Hepatocyte (in vitro differentiated cells): ENCODE data around the gene PCCA. TPM values are rescaled to one million over a fixed set of nuclear protein-coding genes. Genes with fewer than 3 reads are reported as not detected.
"Not testable (repeated sequence)": the region's sequence is repeated elsewhere in the genome, so short reads cannot be mapped to it uniquely, and the experiment has no call there.

Experiments used
- DNase-seq: peaks from one replicate; pipeline ENCODE4 v3.0.0-alpha.2; 2016; ENCODE audit warnings: low spot score
- H2AFZ ChIP-seq: fragments of 200-600 bp; sonication (generic); 2 replicates; pipeline ENCODE4 v1.6.0; 2016; ENCODE audit warnings: antibody characterized with exemption, mild to moderate bottlenecking
- H3K27ac ChIP-seq: fragments of 200-600 bp; sonication (generic); 2 replicates; pipeline ENCODE4 v1.5.1; 2016; ENCODE audit warnings: mild to moderate bottlenecking
- H3K27me3 ChIP-seq: fragments of 200-600 bp; sonication (generic); 2 replicates; pipeline ENCODE4 v1.6.1; 2016
- H3K36me3 ChIP-seq: fragments of 200-600 bp; sonication (generic); replicated peaks from 2 replicates; pipeline ENCODE4 v1.5.1; 2016; ENCODE audit warnings: low read depth; ENCODE audit not compliant: insufficient read depth
- H3K4me1 ChIP-seq: fragments of 200-600 bp; sonication (generic); 2 replicates; pipeline ENCODE4 v1.5.1; 2016; ENCODE audit warnings: mild to moderate bottlenecking, moderate library complexity; ENCODE audit not compliant: insufficient read depth
- H3K4me2 ChIP-seq: fragments of 200-600 bp; sonication (generic); 2 replicates; pipeline ENCODE4 v1.6.0; 2016
- H3K4me3 ChIP-seq: fragments of 200-600 bp; sonication (generic); 2 replicates; pipeline ENCODE4 v1.5.1; 2016; ENCODE audit warnings: mild to moderate bottlenecking
- H3K79me2 ChIP-seq: fragments of 200-600 bp; sonication (generic); 2 replicates; pipeline ENCODE4 v1.6.0; 2017; ENCODE audit warnings: mild to moderate bottlenecking
- H3K9me2 ChIP-seq: fragments of 200-600 bp; sonication (generic); replicated peaks from 2 replicates; pipeline ENCODE4 v1.6.0; 2017; ENCODE audit warnings: mild to moderate bottlenecking; ENCODE audit not compliant: insufficient read depth
- H3K9me3 ChIP-seq: fragments of 200-600 bp; sonication (generic); 2 replicates; pipeline ENCODE4 v1.5.1; 2016; ENCODE audit warnings: low read depth, mild to moderate bottlenecking
- H4K20me1 ChIP-seq: fragments of 200-600 bp; sonication (generic); 2 replicates; pipeline ENCODE4 v1.6.0; 2016; ENCODE audit warnings: mild to moderate bottlenecking; ENCODE audit not compliant: insufficient read depth, poor library complexity, severe bottlenecking
- EZH2 ChIP-seq: fragments of 200-600 bp; sonication (generic); IDR thresholded peaks from 2 replicates; pipeline ENCODE4 v1.6.1; 2016; ENCODE audit warnings: antibody characterized with exemption, mild to moderate bottlenecking, borderline replicate concordance
- EZH2phosphoT487 ChIP-seq: fragments of 200-600 bp; sonication (generic); IDR thresholded peaks from one replicate; pipeline ENCODE4 v1.6.1; 2018; ENCODE audit warnings: antibody characterized with exemption, mild to moderate bottlenecking, low read depth, moderate library complexity; ENCODE audit not compliant: unreplicated experiment, severe bottlenecking
- WGBS: methylation state at CpG from one replicate; pipeline ENCODE4 v1.1.6; 2016; ENCODE audit warnings: low lambda C conversion rate; ENCODE audit errors: missing lambda C conversion rate; 5-methylcytosine and 5-hydroxymethylcytosine counted together
- polyA plus RNA-seq: library from polyadenylated mRNA; unstranded; fragments of >200 nt; fragmentation: Nextera tagmentation; extraction: Ambion mirVana; gene quantifications from 2 replicates; pipeline ENCODE4 v1.2.1, GENCODE V29; 2016
- total RNA-seq: library from RNA; depleted of rRNA; stranded (reverse); fragments of >200 nt; gene quantifications from 2 replicates; pipeline ENCODE4 v1.2.3, GENCODE V29; 2014
- TF ChIP-seq, protein P1 (sequence below): fragments of 200-600 bp; sonication (generic); IDR thresholded peaks from 2 replicates; pipeline ENCODE4 v1.5.1; 2016; ENCODE audit warnings: antibody characterized with exemption, mild to moderate bottlenecking; ENCODE audit not compliant: poor library complexity

Gene PCCA
- total and polyA plus RNA-seq, 2 experiments from 2014 or later, result 23.6 to 28.2 TPM

DNA sequence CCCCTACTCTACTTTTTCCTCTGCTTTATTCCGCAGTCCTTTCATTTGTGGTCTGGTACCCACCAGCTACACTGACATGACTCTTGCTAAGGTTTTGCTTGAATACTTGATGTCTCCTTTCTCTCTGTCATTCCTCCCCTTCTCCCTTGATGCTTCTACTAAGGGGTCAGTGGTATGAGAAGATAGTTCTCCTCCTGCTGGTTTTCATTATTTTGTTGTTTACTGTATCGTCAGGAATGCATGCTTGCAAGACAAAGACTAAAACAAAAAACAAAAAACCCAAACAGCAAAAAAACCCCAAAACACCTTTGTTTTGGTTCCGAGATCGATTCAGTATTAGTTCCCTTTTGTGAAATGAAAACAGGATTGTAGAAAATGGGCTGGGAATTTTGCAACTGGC, 59.5 kb downstream of the PCCA start:
- H3K27ac ChIP-seq, result no peak overlapping the region
- no peaks in the 10 kb centered on the region for H3K9me3 ChIP-seq
- H3K4me3 ChIP-seq, result no peak overlapping the region
- no peaks in the 10 kb centered on the region for H3K36me3 ChIP-seq
- 87% methylated on average over 4 of the region's 4 CpGs for WGBS
- no peak for DNase-seq
- H3K9me2 ChIP-seq, result no peaks in the 10 kb centered on the region
- H3K4me2 ChIP-seq, result no peak overlapping the region
- H4K20me1 ChIP-seq, result no peaks in the 10 kb centered on the region
- no peak overlapping the region for H2AFZ ChIP-seq
- no peaks in the 10 kb centered on the region for H3K79me2 ChIP-seq
- no peak for TF ChIP-seq EZH2
- no peak for TF ChIP-seq EZH2phosphoT487
- TF ChIP-seq, protein P1, sequence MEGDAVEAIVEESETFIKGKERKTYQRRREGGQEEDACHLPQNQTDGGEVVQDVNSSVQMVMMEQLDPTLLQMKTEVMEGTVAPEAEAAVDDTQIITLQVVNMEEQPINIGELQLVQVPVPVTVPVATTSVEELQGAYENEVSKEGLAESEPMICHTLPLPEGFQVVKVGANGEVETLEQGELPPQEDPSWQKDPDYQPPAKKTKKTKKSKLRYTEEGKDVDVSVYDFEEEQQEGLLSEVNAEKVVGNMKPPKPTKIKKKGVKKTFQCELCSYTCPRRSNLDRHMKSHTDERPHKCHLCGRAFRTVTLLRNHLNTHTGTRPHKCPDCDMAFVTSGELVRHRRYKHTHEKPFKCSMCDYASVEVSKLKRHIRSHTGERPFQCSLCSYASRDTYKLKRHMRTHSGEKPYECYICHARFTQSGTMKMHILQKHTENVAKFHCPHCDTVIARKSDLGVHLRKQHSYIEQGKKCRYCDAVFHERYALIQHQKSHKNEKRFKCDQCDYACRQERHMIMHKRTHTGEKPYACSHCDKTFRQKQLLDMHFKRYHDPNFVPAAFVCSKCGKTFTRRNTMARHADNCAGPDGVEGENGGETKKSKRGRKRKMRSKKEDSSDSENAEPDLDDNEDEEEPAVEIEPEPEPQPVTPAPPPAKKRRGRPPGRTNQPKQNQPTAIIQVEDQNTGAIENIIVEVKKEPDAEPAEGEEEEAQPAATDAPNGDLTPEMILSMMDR, result no peak
- H3K4me1 ChIP-seq, result no peaks in the 10 kb centered on the region
- no peaks in the 10 kb centered on the region for H3K27me3 ChIP-seq

DNA sequence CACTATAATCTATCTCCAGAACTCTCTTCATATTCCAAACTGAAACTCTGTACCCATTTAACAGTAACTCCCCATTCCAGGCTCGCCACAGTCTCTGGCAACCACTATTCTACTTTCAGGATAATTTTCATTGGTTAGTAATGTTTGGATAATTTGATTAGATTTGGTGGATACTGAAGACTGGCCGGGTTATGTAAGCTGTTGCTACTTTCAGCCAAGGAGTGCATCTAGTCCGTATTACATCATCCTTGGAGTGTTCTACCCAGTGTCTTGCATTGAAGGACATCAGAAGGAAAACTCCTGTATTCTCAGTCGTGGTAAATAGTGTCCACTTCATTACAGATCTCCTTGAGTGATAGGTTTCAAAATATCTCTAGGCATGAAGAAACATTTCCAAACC, 60.5 kb downstream of the PCCA start:
- Histone ChIP-seq H2AFZ (no peak overlapping the region), H3K4me2 (no peak overlapping the region), H3K4me1 (no peaks in the 10 kb centered on the region), H3K27me3 (no peaks in the 10 kb centered on the region), H3K9me3 (no peaks in the 10 kb centered on the region), H3K79me2 (no peaks in the 10 kb centered on the region), H3K9me2 (no peaks in the 10 kb centered on the region), H4K20me1 (no peaks in the 10 kb centered on the region), H3K4me3 (no peak overlapping the region), H3K27ac (no peak overlapping the region), H3K36me3 (no peaks in the 10 kb centered on the region)
- 90% methylated on average over 4 of the region's 4 CpGs for WGBS
- TF ChIP-seq EZH2, result no peak
- no peak for DNase-seq

DNA sequence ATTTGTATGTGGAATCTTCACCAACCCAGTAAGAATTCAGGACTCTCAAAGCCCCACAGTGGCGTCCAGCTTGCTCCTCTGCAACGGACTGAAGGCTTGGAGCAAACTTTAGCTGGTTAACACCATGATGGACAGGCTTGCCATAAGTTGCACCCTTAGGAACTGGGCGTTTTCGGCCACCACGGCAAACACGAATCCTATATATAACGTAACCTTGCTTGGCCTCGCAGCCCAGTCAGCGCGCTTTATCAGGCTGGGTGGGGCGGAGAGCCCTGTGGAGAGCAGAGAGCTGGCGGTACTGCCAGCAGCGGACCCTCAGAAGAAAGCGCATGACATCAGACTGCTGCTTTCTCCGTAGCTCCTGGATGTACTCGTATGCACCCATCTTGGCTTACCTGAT, 61.8 kb downstream of the PCCA start:
- DNase-seq, H3K27ac ChIP-seq, H3K4me2 ChIP-seq, H3K4me1 ChIP-seq, H3K27me3 ChIP-seq, H3K9me2 ChIP-seq, H3K9me3 ChIP-seq, H3K79me2 ChIP-seq, H3K4me3 ChIP-seq, H3K36me3 ChIP-seq, H2AFZ ChIP-seq, H4K20me1 ChIP-seq: not testable (repeated sequence)
- WGBS, result 98% methylated on average over 16 of the region's 16 CpGs

DNA sequence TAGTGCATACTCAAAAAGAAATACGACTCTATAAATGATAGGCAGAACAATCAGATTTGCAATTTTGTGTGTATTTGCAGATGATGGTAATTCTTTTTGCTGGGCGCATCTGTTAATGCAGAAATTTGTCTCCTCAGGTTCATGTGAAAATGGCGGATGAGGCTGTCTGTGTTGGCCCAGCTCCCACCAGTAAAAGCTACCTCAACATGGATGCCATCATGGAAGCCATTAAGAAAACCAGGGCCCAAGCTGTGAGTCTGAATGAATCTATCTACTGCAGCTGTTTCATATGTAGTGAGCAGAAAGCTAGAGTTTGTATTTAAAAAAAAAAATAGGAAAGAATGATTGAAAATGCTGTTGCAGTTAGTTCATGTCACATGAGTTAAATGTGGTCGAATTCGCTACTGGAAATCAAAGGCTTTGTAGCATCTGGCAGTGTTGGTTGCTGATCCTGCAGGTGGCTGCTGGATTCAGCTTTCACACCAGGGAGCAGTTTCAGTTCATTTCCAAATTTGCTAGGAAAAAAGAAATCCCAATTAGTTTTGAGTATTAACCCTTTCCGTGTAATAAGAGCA, 66.0 kb downstream of the PCCA start:
- Histone ChIP-seq H3K27me3 (no peaks in the 10 kb centered on the region), H3K36me3 (no peaks in the 10 kb centered on the region)
- 96% methylated on average over 6 of the region's 6 CpGs for WGBS

More for the DNA sequence above, 66.0 kb downstream of the PCCA start:
- Histone ChIP-seq H4K20me1 (no peaks in the 10 kb centered on the region), H3K4me2 (no peak overlapping the region), H3K4me3 (no peak overlapping the region), H2AFZ (no peak overlapping the region), H3K4me1 (no peaks in the 10 kb centered on the region), H3K27ac (no peak overlapping the region), H3K79me2 (no peaks in the 10 kb centered on the region), H3K9me3 (no peaks in the 10 kb centered on the region), H3K9me2 (no peaks in the 10 kb centered on the region)
- TF ChIP-seq, protein P1, result no peak
- no peak for DNase-seq
